Muscle layer of colon (tissue), 2 donors: Measurements from ENCODE around the gene CTBP2.

ENCODE experiments used
- H3K27ac ChIP-seq: one replicate; pipeline ENCODE4 v1.7.0; 2013; ENCODE audit warnings: low read depth, mild to moderate bottlenecking, low read length, moderate library complexity
- H3K27me3 ChIP-seq, 2 donors: one replicate each; pipeline ENCODE4 v1.7.0; 2013; ENCODE audit warnings: low read length in 2 of 2, mild to moderate bottlenecking in 2 of 2; ENCODE audit not compliant: insufficient read depth in 2 of 2, control insufficient read depth in 1 of 2
- H3K36me3 ChIP-seq: one replicate; pipeline ENCODE4 v1.7.0; 2013; ENCODE audit warnings: mild to moderate bottlenecking, low read length; ENCODE audit not compliant: insufficient read depth
- H3K4me1 ChIP-seq: one replicate; pipeline ENCODE4 v1.7.0; 2013; ENCODE audit warnings: mild to moderate bottlenecking, low read length; ENCODE audit not compliant: insufficient read depth
- H3K4me3 ChIP-seq, 2 donors: one replicate each; pipeline ENCODE4 v1.7.0; 2013; ENCODE audit warnings: low read length in 2 of 2, low read depth in 1 of 2, mild to moderate bottlenecking in 1 of 2, moderate library complexity in 1 of 2
- H3K9ac ChIP-seq: one replicate; pipeline ENCODE4 v1.7.0; 2013; ENCODE audit warnings: low read length
- H3K9me3 ChIP-seq: one replicate; pipeline ENCODE4 v1.7.0; 2013; ENCODE audit warnings: mild to moderate bottlenecking, low read length
- donor health status: abdominal sarcoma.
- donor health status: Adenocarcinoma of cecum.

Gene CTBP2

DNA sequence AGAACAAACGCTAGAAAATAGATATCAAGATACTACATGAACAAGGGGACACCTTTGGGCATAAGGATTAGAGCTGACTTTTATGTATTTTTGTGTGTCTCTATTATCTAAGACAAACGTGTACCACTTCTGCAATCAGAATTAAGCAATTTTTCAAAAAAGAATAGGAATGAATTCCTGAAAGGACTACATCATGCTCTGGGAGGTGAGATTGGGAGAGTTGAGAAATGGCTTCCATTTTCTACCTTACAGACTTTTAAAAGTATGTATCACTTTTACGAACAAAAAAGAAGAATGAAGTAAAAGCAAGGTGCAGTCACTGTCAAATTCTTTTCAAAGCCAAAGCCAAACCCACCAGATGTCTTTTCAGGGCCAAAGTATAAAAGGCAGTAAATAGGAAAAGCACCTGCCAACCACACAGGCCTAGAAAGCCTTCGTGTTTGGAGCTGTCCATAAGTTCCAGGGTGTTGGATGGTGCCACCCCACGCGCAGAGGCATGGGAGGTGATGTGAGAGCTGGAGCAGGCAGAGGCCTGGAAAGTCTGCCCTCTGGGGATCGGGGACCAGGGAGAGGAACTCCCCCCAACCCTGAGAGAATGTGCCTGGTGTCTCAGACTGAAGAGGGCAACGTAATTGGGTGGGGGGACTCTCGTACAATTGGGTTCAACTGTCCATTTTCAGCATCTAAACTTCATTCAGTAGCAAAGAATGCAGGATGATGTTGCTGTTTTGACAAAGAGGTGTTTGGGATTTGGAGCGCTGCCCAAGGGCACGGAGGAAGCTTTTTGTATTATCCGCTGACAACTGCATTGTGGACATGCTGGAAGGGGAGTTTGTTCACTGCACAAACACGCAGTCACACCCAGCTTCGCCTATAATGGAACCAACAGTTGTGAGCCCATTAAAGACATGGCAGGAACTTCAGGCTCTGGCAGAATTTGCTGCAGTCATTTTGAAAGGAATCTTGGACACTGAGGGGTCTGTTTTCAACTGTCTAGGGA lies 17.6 kb upstream of the CTBP2 start:
- Histone ChIP-seq H3K27me3 (peaks cover 0 to 10% of the 10 kb centered on the region in 2 donors), H3K4me1 (no peaks in the 10 kb centered on the region), H3K9me3 (no peaks in the 10 kb centered on the region), H3K9ac (no peak overlapping the region), H3K4me3 (no peak overlapping the region), H3K27ac (no peak overlapping the region), H3K36me3 (no peaks in the 10 kb centered on the region)

DNA sequence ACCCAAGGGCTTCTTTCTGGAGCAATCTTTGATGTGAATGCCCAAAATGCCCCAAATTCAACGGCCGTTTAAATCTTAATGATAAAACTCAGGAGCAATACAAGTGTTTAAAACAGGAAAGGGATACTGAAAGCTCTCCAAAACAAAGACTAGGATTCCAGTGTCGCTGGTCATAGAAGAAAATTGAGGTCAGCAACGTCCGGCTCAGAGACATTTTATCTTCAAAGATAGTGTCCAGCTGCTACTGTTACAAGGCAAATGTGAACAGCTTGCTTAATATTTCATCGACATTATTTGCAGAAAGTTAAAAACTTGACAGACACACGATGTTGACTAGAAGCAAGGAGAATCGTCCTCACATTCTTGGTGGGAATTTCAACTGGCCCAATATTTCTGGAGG lies 15.4 kb upstream of the CTBP2 start:
- Histone ChIP-seq H3K4me3 (no peak overlapping the region), H3K36me3 (no peaks in the 10 kb centered on the region), H3K9me3 (no peaks in the 10 kb centered on the region), H3K27ac (no peak overlapping the region), H3K9ac (no peak overlapping the region), H3K4me1 (no peaks in the 10 kb centered on the region), H3K27me3 (peaks cover 0 to 10% of the 10 kb centered on the region in 2 donors)

GRCh38 chr10:125174360-125174759 lies 14.0 kb upstream of the CTBP2 start:
- peaks cover 0 to 10% of the 10 kb centered on the region in 2 donors for H3K27me3 ChIP-seq
- H3K36me3 ChIP-seq, result no peaks in the 10 kb centered on the region
- H3K4me1 ChIP-seq, result no peaks in the 10 kb centered on the region
- H3K27ac ChIP-seq, result no peak overlapping the region
- H3K9ac ChIP-seq, result no peak overlapping the region
- H3K9me3 ChIP-seq, result no peaks in the 10 kb centered on the region
- H3K4me3 ChIP-seq, result no peak overlapping the region

GRCh38 chr10:125172694-125173093 lies 12.3 kb upstream of the CTBP2 start:
- Histone ChIP-seq H3K4me1 (no peaks in the 10 kb centered on the region), H3K9ac (no peak overlapping the region), H3K36me3 (no peaks in the 10 kb centered on the region), H3K4me3 (no peak overlapping the region), H3K27me3 (peaks cover 0 to 10% of the 10 kb centered on the region in 2 donors), H3K9me3 (no peaks in the 10 kb centered on the region), H3K27ac (no peak overlapping the region)

DNA sequence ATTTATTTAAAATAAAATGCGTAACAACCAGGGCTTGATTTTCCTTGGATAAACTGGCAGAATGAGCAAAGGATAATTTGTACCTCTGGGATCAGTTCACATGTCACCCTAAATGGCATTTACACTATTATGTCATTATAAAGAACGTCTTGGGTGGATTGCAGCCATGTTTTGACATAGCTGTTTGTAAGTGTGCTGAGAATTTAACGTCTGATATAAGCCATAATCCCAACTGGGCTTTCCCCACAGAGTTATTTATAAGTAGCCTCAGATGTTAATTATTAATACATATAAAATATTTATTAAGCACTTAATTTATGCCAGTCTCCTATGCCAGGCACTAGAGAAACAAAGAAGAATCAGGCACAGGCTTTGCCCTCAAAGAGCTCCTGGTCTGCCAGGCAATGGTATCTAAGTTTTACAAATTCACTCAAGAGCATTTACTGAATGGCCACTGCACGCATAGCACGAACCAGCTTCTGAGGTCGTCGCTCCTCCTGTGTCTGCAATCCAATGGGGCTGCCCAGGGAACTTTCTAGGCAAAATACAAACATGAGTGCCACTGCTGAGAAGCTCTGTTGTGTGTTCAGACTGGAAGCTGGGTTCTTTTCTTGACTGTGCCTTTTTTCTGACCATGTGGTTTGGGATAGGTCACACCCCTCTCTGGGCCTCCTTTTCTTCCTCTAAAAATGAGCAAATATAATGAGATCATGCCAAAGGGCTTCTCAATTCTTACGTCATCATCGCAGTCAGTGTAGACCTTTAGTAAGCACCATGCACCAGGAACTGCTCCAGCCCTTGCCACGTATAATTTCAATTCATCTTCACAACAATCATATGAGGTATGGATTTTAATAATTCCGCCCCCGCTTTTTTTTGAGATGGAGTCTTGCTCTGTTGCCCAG lies 11.3 kb upstream of the CTBP2 start:
- no peaks in the 10 kb centered on the region for H3K9me3 ChIP-seq
- no peaks in the 10 kb centered on the region for H3K4me1 ChIP-seq
- no peak overlapping the region for H3K27ac ChIP-seq
- H3K9ac ChIP-seq, result no peak overlapping the region
- H3K4me3 ChIP-seq, result no peak overlapping the region
- H3K27me3 ChIP-seq, result peaks cover 0 to 10% of the 10 kb centered on the region in 2 donors
- no peaks in the 10 kb centered on the region for H3K36me3 ChIP-seq

DNA sequence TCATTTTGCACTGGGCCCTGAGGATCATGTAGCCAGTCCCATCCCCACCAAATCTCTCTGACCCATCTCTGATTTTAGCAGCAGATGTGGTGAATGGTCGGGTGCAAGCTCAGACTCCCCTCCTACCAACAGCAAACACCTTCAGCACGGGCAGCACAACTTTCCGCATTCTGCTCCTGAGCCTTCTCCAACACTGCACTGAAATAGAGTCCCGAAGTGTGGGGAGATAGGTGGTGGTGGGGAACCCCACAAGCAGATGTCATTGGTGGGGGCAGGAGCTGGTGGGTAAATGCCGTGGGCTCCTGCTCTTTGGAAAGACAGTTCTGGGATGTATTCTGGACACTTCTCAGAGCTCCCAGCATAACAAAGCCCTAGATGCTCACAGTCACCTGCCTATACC lies 9.6 kb upstream of the CTBP2 start:
- Histone ChIP-seq H3K27me3 (peaks cover 0 to 7% of the 10 kb centered on the region in 2 donors), H3K36me3 (no peaks in the 10 kb centered on the region), H3K9ac (no peak overlapping the region), H3K4me3 (no peak overlapping the region), H3K4me1 (no peaks in the 10 kb centered on the region), H3K27ac (no peak overlapping the region), H3K9me3 (no peaks in the 10 kb centered on the region)

GRCh38 chr10:125169279-125169678 lies 8.9 kb upstream of the CTBP2 start:
- Histone ChIP-seq H3K27ac (no peak overlapping the region), H3K36me3 (no peaks in the 10 kb centered on the region), H3K4me1 (no peaks in the 10 kb centered on the region), H3K4me3 (no peak overlapping the region), H3K9ac (no peak overlapping the region), H3K27me3 (peaks cover 0 to 3% of the 10 kb centered on the region in 2 donors), H3K9me3 (no peaks in the 10 kb centered on the region)

DNA sequence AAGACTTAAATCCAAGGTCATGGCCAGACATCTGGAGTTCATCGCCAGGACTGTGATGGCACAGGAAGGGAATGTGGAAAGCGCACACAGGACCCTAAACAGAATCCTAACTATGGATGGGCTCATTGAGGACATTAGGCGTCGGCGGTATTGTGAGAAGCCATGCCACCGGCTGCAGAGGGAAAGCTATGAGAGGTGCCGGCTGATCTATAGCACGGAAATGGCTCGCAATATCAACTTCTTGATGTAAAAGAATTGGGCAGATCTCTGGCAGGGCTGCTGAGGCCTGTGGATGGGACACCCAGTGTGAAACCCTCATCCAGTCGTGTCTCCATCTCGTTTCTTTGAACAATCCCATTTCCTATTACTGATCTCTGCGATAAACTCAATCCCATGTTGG lies 6.3 kb upstream of the CTBP2 start:
- H3K27ac ChIP-seq, result no peak overlapping the region
- no peaks in the 10 kb centered on the region for H3K27me3 ChIP-seq
- no peaks in the 10 kb centered on the region for H3K9me3 ChIP-seq
- H3K36me3 ChIP-seq, result no peaks in the 10 kb centered on the region
- H3K9ac ChIP-seq, result no peak overlapping the region
- no peaks in the 10 kb centered on the region for H3K4me1 ChIP-seq
- H3K4me3 ChIP-seq, result no peak overlapping the region

GRCh38 chr10:125165584-125166573 lies 5.5 kb upstream of the CTBP2 start:
- Histone ChIP-seq H3K27ac (no peak overlapping the region), H3K36me3 (no peaks in the 10 kb centered on the region), H3K4me3 (no peak overlapping the region), H3K9ac (no peak overlapping the region), H3K4me1 (no peaks in the 10 kb centered on the region), H3K9me3 (no peaks in the 10 kb centered on the region), H3K27me3 (no peaks in the 10 kb centered on the region)

- H3K4me3 ChIP-seq, result no peak overlapping the region
- H3K4me1 ChIP-seq, result no peaks in the 10 kb centered on the region
These were observed 4.1 kb upstream of the CTBP2 start for GRCh38 chr10:125164421-125164820.

More at GRCh38 chr10:125164421-125164820, 4.1 kb upstream of the CTBP2 start:
- H3K27ac ChIP-seq, result no peak overlapping the region
- no peaks in the 10 kb centered on the region for H3K27me3 ChIP-seq
- H3K36me3 ChIP-seq, result no peaks in the 10 kb centered on the region
- H3K9me3 ChIP-seq, result no peaks in the 10 kb centered on the region
- no peak overlapping the region for H3K9ac ChIP-seq
